GM12872 (cell line): ENCODE data around the gene GXYLT2.

Experiments
- CTCF ChIP-seq: IDR thresholded peaks from 3 replicates; pipeline ENCODE4 v1.5.1; 2011; ENCODE audit warnings: low read depth, mild to moderate bottlenecking, low read length, moderate library complexity; ENCODE audit not compliant: insufficient read depth

GXYLT2 gene

GRCh38 chr3:72906154-72906553 lies 18.3 kb downstream of the GXYLT2 start:
- no peak for TF ChIP-seq CTCF

DNA sequence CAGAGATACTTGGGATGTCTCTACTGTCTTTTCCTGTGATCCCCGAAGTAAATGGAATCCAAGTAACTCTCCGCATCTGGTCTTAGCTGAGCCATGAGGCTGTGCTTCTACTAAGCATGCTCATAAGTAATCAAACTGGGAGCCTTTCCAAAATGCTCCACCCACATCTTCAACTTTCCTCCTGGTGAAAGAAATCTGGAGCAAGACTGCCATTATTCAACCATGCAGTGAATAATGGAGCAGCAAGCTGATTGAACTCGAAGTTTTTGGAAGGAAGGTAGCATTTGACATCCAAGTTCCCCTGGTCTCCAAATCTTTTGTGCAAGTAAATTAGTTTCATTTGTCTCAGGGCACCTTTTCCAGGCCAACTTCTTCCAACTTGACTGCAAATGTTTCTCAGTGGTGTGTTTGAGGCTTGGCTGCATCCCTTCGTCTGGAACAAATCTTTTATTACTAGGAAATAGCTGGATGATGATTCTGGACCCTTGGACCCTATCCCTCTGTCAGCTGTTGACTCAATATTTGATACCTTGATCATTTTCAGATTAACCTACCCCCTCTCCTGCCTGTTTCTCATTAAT lies 19.4 kb downstream of the GXYLT2 start:
- TF ChIP-seq CTCF = no peak

- TF ChIP-seq CTCF = no peak
Observed at GRCh38 chr3:72907731-72908620, 20.1 kb downstream of the GXYLT2 start.

DNA sequence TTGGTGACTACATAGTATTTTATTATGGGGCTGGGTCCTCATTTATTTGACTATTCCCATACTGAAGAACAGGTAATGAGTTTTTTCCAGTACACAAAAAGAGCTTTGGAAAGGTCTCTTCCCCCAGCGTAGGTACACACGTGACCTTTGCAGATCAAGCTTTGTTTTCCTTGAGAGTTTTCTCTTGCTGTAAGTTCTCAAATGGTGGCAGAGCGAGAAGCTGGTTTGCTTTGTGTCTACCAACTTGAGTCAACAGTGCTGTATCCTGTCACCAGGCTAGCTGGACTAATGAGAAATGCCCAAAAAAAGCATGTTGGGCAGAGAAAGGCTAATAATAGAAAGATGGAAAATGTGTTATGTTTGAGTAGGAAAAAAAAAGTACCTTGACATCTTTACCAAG lies 21.7 kb downstream of the GXYLT2 start:
- no peak for TF ChIP-seq CTCF

- TF ChIP-seq CTCF = no peak
Observed at GRCh38 chr3:72912532-72912931, 24.7 kb downstream of the GXYLT2 start.

- no peak for TF ChIP-seq CTCF
Observed at GRCh38 chr3:72914383-72914782, 26.5 kb downstream of the GXYLT2 start.

GRCh38 chr3:72916250-72916649 lies 28.4 kb downstream of the GXYLT2 start:
- no peak for TF ChIP-seq CTCF
